Neural cell (in vitro differentiated cells): ENCODE results near the gene TXNDC2. TPM values are rescaled to one million over a fixed set of nuclear protein-coding genes. Genes with fewer than 3 reads are reported as not detected.

Experiments used
- H2AFZ ChIP-seq: fragments of 200-600, 300-800 bp; sonication (generic), shearing (Covaris generic); 2 replicates; pipeline ENCODE4 v1.6.0; 2014; ENCODE audit warnings: low read depth, mild to moderate bottlenecking, antibody characterized with exemption, low read length, moderate library complexity
- H3F3A ChIP-seq: fragments of 200-600 bp; shearing (Covaris generic); 2 replicates; pipeline ENCODE4 v1.6.1; 2016; ENCODE audit warnings: mild to moderate bottlenecking, moderate library complexity, mixed read lengths, antibody characterized with exemption, low read length; ENCODE audit not compliant: insufficient read depth, poor library complexity, severe bottlenecking
- H3K27ac ChIP-seq: fragments of 200-600, 300-800 bp; sonication (generic), shearing (Covaris generic); 2 replicates; pipeline ENCODE4 v1.5.1; 2014; ENCODE audit warnings: mild to moderate bottlenecking, low read length, moderate library complexity
- H3K27me3 ChIP-seq: fragments of 300-800, 200-600 bp; sonication (generic), shearing (Covaris generic); 2 replicates; pipeline ENCODE4 v1.6.0; 2014; ENCODE audit warnings: mild to moderate bottlenecking, low read depth, low read length, moderate library complexity; ENCODE audit not compliant: insufficient read depth
- H3K36me3 ChIP-seq: fragments of 300-800, 200-600 bp; sonication (generic), shearing (Covaris generic); 2 replicates; pipeline ENCODE4 v1.5.1; 2014; ENCODE audit warnings: mild to moderate bottlenecking, antibody characterized with exemption, low read length, moderate library complexity; ENCODE audit not compliant: insufficient read depth
- H3K4me2 ChIP-seq: fragments of 300-800, 200-600 bp; sonication (generic), shearing (Covaris generic); 2 replicates; pipeline ENCODE4 v1.6.0; 2014; ENCODE audit warnings: mild to moderate bottlenecking, low read length
- H3K4me3 ChIP-seq: fragments of 300-800, 200-600 bp; sonication (generic), shearing (Covaris generic); 2 replicates; pipeline ENCODE4 v1.5.1; 2014; ENCODE audit warnings: mild to moderate bottlenecking, low read length, moderate library complexity
- H3K79me2 ChIP-seq: fragments of 200-600 bp; shearing (Covaris generic); replicated peaks from 2 replicates; pipeline ENCODE4 v1.6.0; 2014; ENCODE audit warnings: mild to moderate bottlenecking, low read length, moderate library complexity; ENCODE audit not compliant: insufficient read depth
- H3K9ac ChIP-seq: fragments of 300-800, 200-600 bp; sonication (generic), shearing (Covaris generic); 2 replicates; pipeline ENCODE4 v1.6.1; 2016; ENCODE audit warnings: mild to moderate bottlenecking, low read length, mixed read lengths
- H3K9me2 ChIP-seq: fragments of 200-600 bp; shearing (Covaris generic); 2 replicates; pipeline ENCODE4 v1.6.1; 2016; ENCODE audit warnings: mild to moderate bottlenecking, low read length, mixed read lengths; ENCODE audit not compliant: insufficient read depth
- H3K9me3 ChIP-seq: fragments of 200-600, 300-800 bp; sonication (generic), shearing (Covaris generic); 2 replicates; pipeline ENCODE4 v1.6.1; 2016; ENCODE audit warnings: mild to moderate bottlenecking, mixed run types, low read length, moderate library complexity, mixed read lengths
- H4K20me1 ChIP-seq: fragments of 200-600 bp; shearing (Covaris generic); 2 replicates; pipeline ENCODE4 v1.6.1; 2016; ENCODE audit warnings: mild to moderate bottlenecking, mixed run types; ENCODE audit not compliant: insufficient read depth
- EP300 ChIP-seq: fragments of 450-650 bp; conservative IDR thresholded peaks from 2 replicates; pipeline ENCODE4 v1.6.1; 2014; ENCODE audit warnings: antibody characterized with exemption, mild to moderate bottlenecking, moderate library complexity; ENCODE audit not compliant: poor library complexity, severe bottlenecking
- EZH2 ChIP-seq: fragments of 200-600, 300-800 bp; shearing (Covaris generic), sonication (generic); IDR thresholded peaks from 2 replicates; pipeline ENCODE4 v1.6.1; 2014; ENCODE audit warnings: antibody characterized with exemption, low read length, borderline replicate concordance, mild to moderate bottlenecking; ENCODE audit not compliant: insufficient read depth, poor library complexity, severe bottlenecking
- MXI1 ChIP-seq: fragments of 450-650 bp; conservative IDR thresholded peaks from 2 replicates; pipeline ENCODE4 v1.6.1; 2014; ENCODE audit warnings: antibody characterized with exemption, mild to moderate bottlenecking; ENCODE audit not compliant: poor library complexity, severe bottlenecking
- POLR2AphosphoS5 ChIP-seq: IDR thresholded peaks from 2 replicates; pipeline ENCODE4 v1.6.1; 2012
- RAD21 ChIP-seq: fragments of 450-650 bp; conservative IDR thresholded peaks from 2 replicates; pipeline ENCODE4 v1.6.1; 2014; ENCODE audit warnings: antibody characterized with exemption, mild to moderate bottlenecking, moderate library complexity
- TAF1 ChIP-seq: IDR thresholded peaks from 2 replicates; pipeline ENCODE4 v1.6.1; 2012; ENCODE audit warnings: low read depth
- polyA plus RNA-seq: library from polyadenylated mRNA; depleted of rRNA; stranded (reverse); fragments of >200 nt; gene quantifications from 2 replicates; pipeline ENCODE4 v1.2.3, GENCODE V29; 2014
- TF ChIP-seq, protein P1 (sequence below): fragments of 450-650 bp; IDR thresholded peaks from 2 replicates; pipeline ENCODE4 v1.5.1; 2014; ENCODE audit warnings: antibody characterized with exemption, mild to moderate bottlenecking, moderate library complexity; ENCODE audit not compliant: poor library complexity, severe bottlenecking

TXNDC2 gene
- polyA plus RNA-seq, 1 donor from 2014 or later: 0.41 TPM

GRCh38 chr18:9851511-9851910, 34.3 kb upstream of the TXNDC2 start:
- H3K9me2 ChIP-seq: no peaks in the 10 kb centered on the region
- no peak overlapping the region for H3K4me3 ChIP-seq
- H3K9ac ChIP-seq: no peak overlapping the region
- TF ChIP-seq RAD21 (no peak), POLR2AphosphoS5 (no peak)
- TF ChIP-seq, protein P1, sequence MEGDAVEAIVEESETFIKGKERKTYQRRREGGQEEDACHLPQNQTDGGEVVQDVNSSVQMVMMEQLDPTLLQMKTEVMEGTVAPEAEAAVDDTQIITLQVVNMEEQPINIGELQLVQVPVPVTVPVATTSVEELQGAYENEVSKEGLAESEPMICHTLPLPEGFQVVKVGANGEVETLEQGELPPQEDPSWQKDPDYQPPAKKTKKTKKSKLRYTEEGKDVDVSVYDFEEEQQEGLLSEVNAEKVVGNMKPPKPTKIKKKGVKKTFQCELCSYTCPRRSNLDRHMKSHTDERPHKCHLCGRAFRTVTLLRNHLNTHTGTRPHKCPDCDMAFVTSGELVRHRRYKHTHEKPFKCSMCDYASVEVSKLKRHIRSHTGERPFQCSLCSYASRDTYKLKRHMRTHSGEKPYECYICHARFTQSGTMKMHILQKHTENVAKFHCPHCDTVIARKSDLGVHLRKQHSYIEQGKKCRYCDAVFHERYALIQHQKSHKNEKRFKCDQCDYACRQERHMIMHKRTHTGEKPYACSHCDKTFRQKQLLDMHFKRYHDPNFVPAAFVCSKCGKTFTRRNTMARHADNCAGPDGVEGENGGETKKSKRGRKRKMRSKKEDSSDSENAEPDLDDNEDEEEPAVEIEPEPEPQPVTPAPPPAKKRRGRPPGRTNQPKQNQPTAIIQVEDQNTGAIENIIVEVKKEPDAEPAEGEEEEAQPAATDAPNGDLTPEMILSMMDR: no peak
- no peaks in the 10 kb centered on the region for H3K79me2 ChIP-seq
- H4K20me1 ChIP-seq: no peaks in the 10 kb centered on the region
- H3F3A ChIP-seq: no peaks in the 10 kb centered on the region
- no peaks in the 10 kb centered on the region for H3K27me3 ChIP-seq
- no peak overlapping the region for H2AFZ ChIP-seq
- H3K4me2 ChIP-seq: no peak overlapping the region
- no peak overlapping the region for H3K27ac ChIP-seq
- H3K36me3 ChIP-seq: no peaks in the 10 kb centered on the region
- no peaks in the 10 kb centered on the region for H3K9me3 ChIP-seq

DNA sequence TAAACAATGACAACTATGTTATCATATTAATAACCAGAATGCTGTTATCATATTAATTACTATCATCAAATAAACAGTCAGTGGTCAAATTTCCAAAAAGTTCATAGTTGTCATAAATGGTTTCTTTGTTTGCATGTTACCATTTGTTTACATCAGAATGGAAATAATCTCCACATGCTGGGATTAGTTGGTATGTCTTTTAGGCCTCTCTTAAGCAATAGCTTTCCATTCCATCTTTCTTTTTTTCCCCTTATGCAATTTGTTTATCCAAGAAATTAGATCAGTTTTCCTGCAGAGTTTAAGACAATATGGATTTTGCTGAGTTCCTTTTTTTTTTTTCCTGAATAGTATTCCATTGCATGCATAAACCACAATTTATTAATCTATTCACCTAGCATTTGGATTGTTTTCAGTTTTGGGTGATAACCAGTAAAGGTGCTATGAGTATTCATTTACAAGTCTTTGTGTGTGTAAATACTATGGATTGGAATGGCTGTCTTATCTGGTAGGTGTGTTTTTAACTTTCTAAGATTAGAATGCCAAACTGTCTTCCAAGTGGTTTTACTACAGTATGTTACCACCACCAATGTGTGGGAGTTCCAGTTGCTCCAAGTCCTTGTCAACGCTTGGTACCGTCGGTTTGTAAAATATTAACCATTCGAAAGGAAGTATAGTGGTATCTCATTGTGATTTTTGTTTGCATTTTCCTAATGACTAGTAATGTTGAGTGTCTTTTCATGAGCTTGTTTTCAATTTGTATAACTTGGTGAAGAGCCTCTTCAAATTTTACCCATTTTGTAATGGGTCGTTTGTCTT, 33.3 kb upstream of the TXNDC2 start:
- TF ChIP-seq EZH2 (no peak), POLR2AphosphoS5 (no peak), EP300 (no peak), TAF1 (no peak)
- TF ChIP-seq, protein P1: no peak
- Histone ChIP-seq H3K27ac (no peak overlapping the region), H4K20me1 (no peaks in the 10 kb centered on the region), H2AFZ (no peak overlapping the region), H3K4me2 (no peak overlapping the region), H3K27me3 (no peaks in the 10 kb centered on the region), H3F3A (no peaks in the 10 kb centered on the region), H3K79me2 (no peaks in the 10 kb centered on the region), H3K9me2 (no peaks in the 10 kb centered on the region), H3K36me3 (no peaks in the 10 kb centered on the region), H3K4me3 (no peak overlapping the region), H3K9ac (no peak overlapping the region), H3K9me3 (no peaks in the 10 kb centered on the region)

DNA sequence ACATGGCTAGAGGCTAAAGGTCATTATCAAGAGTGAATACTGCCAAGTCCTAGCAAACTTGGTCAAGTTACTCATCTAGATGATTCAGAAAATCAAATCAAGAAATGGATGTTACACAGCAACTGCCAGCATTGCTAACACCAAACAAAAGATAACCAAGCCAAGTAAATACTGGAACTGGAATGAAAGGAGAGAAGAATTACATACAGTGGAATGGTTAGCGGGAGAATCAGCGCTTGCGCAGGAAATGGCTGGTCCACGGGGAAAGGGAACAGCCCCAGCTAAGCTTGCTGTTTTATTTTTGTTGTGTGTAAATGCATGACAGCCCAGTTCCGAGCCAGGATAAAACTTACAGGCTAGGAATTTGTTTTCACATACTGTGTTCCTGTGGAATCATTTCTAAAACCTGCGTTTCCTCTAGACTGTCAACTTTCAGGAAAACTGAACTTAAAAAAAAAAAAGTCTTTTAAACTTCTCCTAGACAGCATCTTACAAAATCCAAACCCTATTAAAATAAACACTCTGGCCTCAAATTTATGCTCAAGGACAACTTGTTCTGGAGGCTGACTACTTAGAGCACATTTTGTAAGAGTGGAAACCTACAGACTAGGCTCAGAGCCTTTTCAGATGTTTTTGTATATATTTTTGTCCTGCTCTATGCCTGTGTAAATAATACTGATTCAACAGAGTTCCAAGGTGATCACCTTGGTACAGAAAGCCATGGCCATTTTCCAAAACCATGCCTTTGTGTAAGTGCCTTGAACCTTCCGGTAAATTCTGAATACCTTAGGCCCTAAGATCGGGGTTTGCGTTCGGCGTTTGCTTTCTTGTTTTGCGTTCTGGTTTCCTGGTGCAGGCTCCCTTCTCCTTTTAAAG, 30.7 kb upstream of the TXNDC2 start:
- no peaks in the 10 kb centered on the region for H4K20me1 ChIP-seq
- no peak overlapping the region for H3K9ac ChIP-seq
- H3K4me3 ChIP-seq: no peak overlapping the region

More for the DNA sequence above, 30.7 kb upstream of the TXNDC2 start:
- Histone ChIP-seq H3K4me2 (no peak overlapping the region), H3K27me3 (no peaks in the 10 kb centered on the region), H3K27ac (no peak overlapping the region), H2AFZ (no peak overlapping the region), H3K9me3 (no peaks in the 10 kb centered on the region), H3F3A (no peaks in the 10 kb centered on the region), H3K36me3 (no peaks in the 10 kb centered on the region), H3K79me2 (no peaks in the 10 kb centered on the region), H3K9me2 (no peaks in the 10 kb centered on the region)
- no peak for TF ChIP-seq MXI1
